Measurements from ENCODE around the gene SOBP. TPM values are rescaled to one million over a fixed set of nuclear protein-coding genes. Genes with fewer than 3 reads are reported as not detected.

SOBP gene
- total and polyA plus RNA-seq, 2 donors (not counting 1 experiment from before 2014, with no cell fraction given), result 0.82 to 1.5 TPM

DNA sequence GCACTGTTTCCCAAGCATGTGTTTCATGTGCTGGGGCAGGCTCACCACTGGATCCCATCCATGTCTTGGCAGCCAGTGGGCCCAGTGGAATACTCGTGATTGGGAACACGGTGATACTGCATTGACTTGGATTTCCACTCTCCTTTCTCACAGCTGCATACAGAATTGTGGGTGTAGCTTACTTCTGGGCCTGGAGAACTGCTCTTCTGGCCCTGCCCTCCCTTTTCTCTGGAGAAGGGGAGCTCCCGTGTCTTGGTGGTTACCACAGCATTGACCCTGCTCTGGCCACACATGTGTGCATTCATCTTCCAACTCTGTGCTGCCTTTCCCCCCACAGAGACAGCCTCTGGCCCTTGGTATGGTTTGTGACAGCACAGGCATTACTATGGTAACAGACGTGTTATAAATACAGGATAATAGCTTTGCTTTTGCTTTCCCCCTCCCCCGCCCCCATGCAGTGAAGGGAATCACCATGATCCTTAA is 21.6 kb downstream of the SOBP start:
- no peaks in the 10 kb centered on the region for H4K20me1 ChIP-seq (ENCODE audit: control insufficient read depth, insufficient read depth, low read length, poor library complexity, severe bottlenecking)
- no peaks in the 10 kb centered on the region for H3K79me2 ChIP-seq (ENCODE audit: control insufficient read depth, insufficient read depth, low read length)
- H3K4me1 ChIP-seq (ENCODE audit: control insufficient read depth in 2 of 2, insufficient read depth in 2 of 2, low read length in 2 of 2), result no peaks in the 10 kb centered on the region
- 100% methylated on average over 3 of the region's 5 CpGs for WGBS (ENCODE audit: insufficient coverage)
- CTCF ChIA-PET, result no interaction called here
- no peaks in the 10 kb centered on the region for H3K36me3 ChIP-seq (replicated peaks in 1 of 2; ENCODE audit: control extremely low read depth in 1 of 2, control insufficient read depth in 1 of 2, extremely low read depth in 1 of 2, insufficient read depth in 2 of 2, low read length in 1 of 2)
- POLR2A ChIA-PET, result no interaction called here
- H2AFZ ChIP-seq (ENCODE audit: insufficient read depth, low read depth, low read length, poor library complexity, severe bottlenecking), result no peak overlapping the region
- no peaks in the 10 kb centered on the region for H3K27me3 ChIP-seq (replicated peaks in 1 of 4; ENCODE audit: control extremely low read depth in 1 of 4, control insufficient read depth in 3 of 4, insufficient read depth in 4 of 4, low read length in 3 of 4)
- DNase-seq (no peak), ATAC-seq (ENCODE audit: low read depth) (no peak)
- Mint-ChIP-seq H3K27ac (no peak overlapping the region), H3K4me3 (no peak overlapping the region), H3K27me3 (no peaks in the 10 kb centered on the region), H3K9me3 (ENCODE audit: insufficient read depth) (peaks cover 5% of the 10 kb centered on the region), H3K4me1 (no peaks in the 10 kb centered on the region)
- intact Hi-C loops (cut with micrococcal nuclease), result no loop called here
- no peak for TF ChIP-seq CTCF (IDR thresholded peaks at IDR 0.05)
- no peak for TF ChIP-seq EZH2 (IDR thresholded peaks at IDR 0.05; ENCODE audit: borderline replicate concordance, insufficient read depth, low read depth, low read length, poor library complexity, severe bottlenecking)
- no peak overlapping the region for H3K4me2 ChIP-seq (replicated peaks; ENCODE audit: low read depth, low read length, poor library complexity, severe bottlenecking)
- no peak overlapping the region for H3K4me3 ChIP-seq (ENCODE audit: control extremely low read depth in 1 of 5, extremely low read depth in 1 of 5, insufficient read depth in 1 of 5, low read depth in 2 of 5, low read length in 4 of 5)
- H3K27ac ChIP-seq (ENCODE audit: low read length in 2 of 2), result no peak overlapping the region
- H3K9me3 ChIP-seq (ENCODE audit: control extremely low read depth in 1 of 3, control insufficient read depth in 2 of 3, insufficient read depth in 1 of 3, low read length in 2 of 3), result peaks cover 0 to 9% (median 2%) of the 10 kb centered on the region in 3 donors
- H3K9ac ChIP-seq (ENCODE audit: low read length), result no peak overlapping the region

DNA sequence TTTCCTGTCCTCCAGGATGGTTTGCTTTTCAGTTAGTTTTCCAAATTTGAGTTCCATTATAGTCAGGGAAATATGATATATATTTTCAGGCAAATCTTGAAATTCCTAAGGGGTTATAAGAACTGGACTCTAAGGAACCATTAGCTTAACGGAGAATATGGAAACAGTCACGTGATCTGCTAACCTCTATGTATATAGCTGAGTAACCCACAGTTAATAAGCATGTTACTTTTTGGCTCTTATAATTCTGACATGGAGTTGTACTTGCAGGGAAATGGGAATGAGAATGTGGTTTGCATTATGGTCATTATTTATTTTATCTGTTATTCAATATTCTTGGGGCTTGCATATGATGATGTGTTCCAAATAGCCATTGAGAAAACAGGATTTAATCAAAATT is 23.3 kb downstream of the SOBP start:
- H3K27me3 ChIP-seq (replicated peaks in 1 of 4; ENCODE audit: control extremely low read depth in 1 of 4, control insufficient read depth in 3 of 4, insufficient read depth in 4 of 4, low read length in 3 of 4), result no peaks in the 10 kb centered on the region
- H3K4me1 ChIP-seq (ENCODE audit: control insufficient read depth in 2 of 2, insufficient read depth in 2 of 2, low read length in 2 of 2), result no peaks in the 10 kb centered on the region
- H3K79me2 ChIP-seq (ENCODE audit: control insufficient read depth, insufficient read depth, low read length), result no peaks in the 10 kb centered on the region
- no peaks in the 10 kb centered on the region for H4K20me1 ChIP-seq (ENCODE audit: control insufficient read depth, insufficient read depth, low read length, poor library complexity, severe bottlenecking)
- Mint-ChIP-seq H3K4me1 (no peaks in the 10 kb centered on the region), H3K27me3 (no peaks in the 10 kb centered on the region), H3K27ac (no peak overlapping the region), H3K9me3 (ENCODE audit: insufficient read depth) (peaks cover 8% of the 10 kb centered on the region), H3K4me3 (no peak overlapping the region)
- CTCF ChIA-PET, result interaction anchor here (0.5 kb wide), 1 partner anchor 162 kb away, joined by 3 read pairs; no protein-coding TSS in a partner anchor
- H3K4me2 ChIP-seq (replicated peaks; ENCODE audit: low read depth, low read length, poor library complexity, severe bottlenecking), result no peak overlapping the region
- no CpG with 5 or more reads among the region's 2 CpGs for WGBS (ENCODE audit: insufficient coverage)
- ATAC-seq (ENCODE audit: low read depth), result no peak
- H3K4me3 ChIP-seq (ENCODE audit: control extremely low read depth in 1 of 5, extremely low read depth in 1 of 5, insufficient read depth in 1 of 5, low read depth in 2 of 5, low read length in 4 of 5), result no peak overlapping the region
- TF ChIP-seq EZH2 (IDR thresholded peaks at IDR 0.05; ENCODE audit: borderline replicate concordance, insufficient read depth, low read depth, low read length, poor library complexity, severe bottlenecking), result no peak
- no peak for TF ChIP-seq CTCF (IDR thresholded peaks at IDR 0.05)
- no peaks in the 10 kb centered on the region for H3K36me3 ChIP-seq (replicated peaks in 1 of 2; ENCODE audit: control extremely low read depth in 1 of 2, control insufficient read depth in 1 of 2, extremely low read depth in 1 of 2, insufficient read depth in 2 of 2, low read length in 1 of 2)
- no peak for DNase-seq
- peaks cover 0 to 9% (median 2%) of the 10 kb centered on the region in 3 donors for H3K9me3 ChIP-seq (ENCODE audit: control extremely low read depth in 1 of 3, control insufficient read depth in 2 of 3, insufficient read depth in 1 of 3, low read length in 2 of 3)
- no peak overlapping the region for H3K9ac ChIP-seq (ENCODE audit: low read length)
- intact Hi-C loops (cut with micrococcal nuclease), result no loop called here
- H3K27ac ChIP-seq (ENCODE audit: low read length in 2 of 2), result no peak overlapping the region
- POLR2A ChIA-PET, result no interaction called here
- no peak overlapping the region for H2AFZ ChIP-seq (ENCODE audit: insufficient read depth, low read depth, low read length, poor library complexity, severe bottlenecking)
